Endometrial microvascular endothelial cells (primary cell): ENCODE results near the gene KRT10. TPM values are rescaled to one million over a fixed set of nuclear protein-coding genes. Genes with fewer than 3 reads are reported as not detected.

ENCODE experiments used
- in situ Hi-C: cut with HindIII; loops from 2 replicates; pipeline ENCODE4 v1.10.0; 2017; ENCODE audit warnings: low sequenced_read_pairs, low pct_unique_long_range_greater_than_20kb; ENCODE audit errors: inconsistent ontology term
- total RNA-seq: library from RNA; depleted of rRNA; stranded (reverse); fragments of >200 nt; gene quantifications from one replicate; pipeline ENCODE4 v1.2.3, GENCODE V29; 2015; ENCODE audit errors: inconsistent ontology term

Gene KRT10
- total RNA-seq, 1 donor from 2014 or later: 6.4 TPM

GRCh38 chr17:40813804-40814203 lies 8.6 kb downstream of the KRT10 start:
- in situ Hi-C loops: no loop called here

- in situ Hi-C loops: no loop called here
These were observed 9.8 kb downstream of the KRT10 start for GRCh38 chr17:40812639-40813038.

GRCh38 chr17:40810494-40810893 lies 11.9 kb downstream of the KRT10 start:
- in situ Hi-C loops: no loop called here

GRCh38 chr17:40809721-40810421 lies 12.5 kb downstream of the KRT10 start:
- in situ Hi-C loops: no loop called here

- in situ Hi-C loops: no loop called here
These were observed 16.3 kb downstream of the KRT10 start for GRCh38 chr17:40806131-40806530.

- in situ Hi-C loops: no loop called here
These were observed 18.8 kb downstream of the KRT10 start for GRCh38 chr17:40803617-40804082.

- in situ Hi-C loops: no loop called here
These were observed 21.3 kb downstream of the KRT10 start for GRCh38 chr17:40801157-40801556.

- in situ Hi-C loops: no loop called here
These were observed 22.0 kb downstream of the KRT10 start for GRCh38 chr17:40800381-40800780.

GRCh38 chr17:40799859-40800258 lies 22.6 kb downstream of the KRT10 start, which contains the start of gene KRT28:
TSS of gene KRT28 (minus strand) at chr17:40799959. CDS start at chr17:40799893, 66 bp downstream.
- in situ Hi-C loops: no loop called here

- in situ Hi-C loops: no loop called here
These were observed 25.6 kb downstream of the KRT10 start for GRCh38 chr17:40796846-40797245.

- in situ Hi-C loops: no loop called here
These were observed 27.3 kb downstream of the KRT10 start for GRCh38 chr17:40795019-40795667.

- in situ Hi-C loops: no loop called here
These were observed 27.9 kb downstream of the KRT10 start for GRCh38 chr17:40794466-40794865.

GRCh38 chr17:40793832-40794231 lies 28.6 kb downstream of the KRT10 start:
- in situ Hi-C loops: no loop called here

GRCh38 chr17:40791787-40792436 lies 30.5 kb downstream of the KRT10 start:
- in situ Hi-C loops: no loop called here

- in situ Hi-C loops: no loop called here
These were observed 31.3 kb downstream of the KRT10 start for GRCh38 chr17:40791111-40791510.

GRCh38 chr17:40782450-40782849 lies 40.0 kb downstream of the KRT10 start, which contains the start of gene KRT27:
TSS of gene KRT27 (minus strand) at chr17:40782550. CDS start at chr17:40782493, 57 bp downstream.
- in situ Hi-C loops: no loop called here

GRCh38 chr17:40779181-40779909 lies 43.1 kb downstream of the KRT10 start:
- in situ Hi-C loops: no loop called here

- in situ Hi-C loops: no loop called here
These were observed 44.0 kb downstream of the KRT10 start for GRCh38 chr17:40778461-40778860.

GRCh38 chr17:40777971-40778370 lies 44.4 kb downstream of the KRT10 start:
- in situ Hi-C loops: no loop called here
